ENCODE results near the gene IZUMO1. TPM values are rescaled to one million over a fixed set of nuclear protein-coding genes. Genes with fewer than 3 reads are reported as not detected.

The IZUMO1 gene
- polyA plus RNA-seq, 1 donor (not counting 4 experiments of a cell fraction or from before 2014, with no cell fraction given) = 0.63 TPM

- Histone ChIP-seq H2AFZ (ENCODE audit: control insufficient read depth, low read length) (no peak within 1 kb of the TSS), H3K79me2 (ENCODE audit: control insufficient read depth, insufficient read depth, low read length) (peaks cover 13% of the 10 kb centered on the region), H3K36me3 (ENCODE audit: control insufficient read depth in 2 of 2, extremely low read depth in 1 of 2, insufficient read depth in 2 of 2, low read length in 2 of 2) (peaks cover 2 to 7% of the 10 kb centered on the region in 2 experiments), H3K9me1 (ENCODE audit: control insufficient read depth, extremely low read depth, insufficient read depth, low read length) (peaks cover 4% of the 10 kb centered on the region), H3K4me2 (ENCODE audit: control insufficient read depth, extremely low read depth, insufficient read depth, low read depth, low read length) (no peak within 1 kb of the TSS), H4K20me1 (ENCODE audit: control insufficient read depth, extremely low read depth, insufficient read depth, low read length) (no peaks in the 10 kb centered on the region), H3K4me3 (ENCODE audit: control insufficient read depth in 2 of 3, extremely low read depth in 1 of 3, insufficient read depth in 2 of 3, low read depth in 1 of 3, low read length in 3 of 3) (no peak within 1 kb of the TSS), H3K27me3 (ENCODE audit: control insufficient read depth, extremely low read depth, insufficient read depth, low read length) (no peaks in the 10 kb centered on the region), H3K9me3 (ENCODE audit: control insufficient read depth, low read depth, low read length) (no peaks in the 10 kb centered on the region), H3K9ac (ENCODE audit: control insufficient read depth, extremely low read depth, insufficient read depth, low read length) (no peak within 1 kb of the TSS), H3K4me1 (ENCODE audit: control insufficient read depth, extremely low read depth, insufficient read depth, low read length) (peaks cover 9% of the 10 kb centered on the region), H3K27ac (ENCODE audit: control insufficient read depth, insufficient read depth, low read length) (no peak within 1 kb of the TSS)
- dilution Hi-C loops (cut with MboI; ENCODE audit: extremely low pct_ligation_motif_present, low sequenced_read_pairs) = no loop called here
- DNase-seq (ENCODE audit: low read depth, low spot score) (no peak), FAIRE-seq (no peak)
- no peak for TF ChIP-seq CTCF (optimal IDR thresholded peaks at IDR 0.05 in 1 of 3, IDR thresholded peaks at IDR 0.05 in 1 of 3, conservative IDR thresholded peaks at IDR 0.05 in 1 of 3; ENCODE audit: extremely low read depth in 1 of 3, insufficient read depth in 2 of 3, low read length in 3 of 3)
- TF ChIP-seq EZH2 (IDR thresholded peaks at IDR 0.05; ENCODE audit: low read length) = no peak
Measured at GRCh38 chr19:48755084-48755641, 8.5 kb upstream of the IZUMO1 start, which contains the start of gene FGF21. FGF21 (plus strand) TSS chr19:48755524; CDS start chr19:48756237, 713 bp downstream.

GRCh38 chr19:48752496-48753365 is 6.0 kb upstream of the IZUMO1 start, which contains the start of gene FUT1:
FUT1 (minus strand) TSS chr19:48752641; CDS start chr19:48751281, 1,360 bp downstream.
- peak; percentile 48 for DNase-seq (ENCODE audit: low read depth, low spot score)
- Histone ChIP-seq H3K9me3 (ENCODE audit: control insufficient read depth, low read depth, low read length) (no peaks in the 10 kb centered on the region), H3K9me1 (ENCODE audit: control insufficient read depth, extremely low read depth, insufficient read depth, low read length) (peaks cover 4% of the 10 kb centered on the region), H3K4me1 (ENCODE audit: control insufficient read depth, extremely low read depth, insufficient read depth, low read length) (peaks cover 9% of the 10 kb centered on the region), H3K4me2 (ENCODE audit: control insufficient read depth, extremely low read depth, insufficient read depth, low read depth, low read length) (peak within 1 kb of the TSS; percentile 57), H3K79me2 (ENCODE audit: control insufficient read depth, insufficient read depth, low read length) (peaks cover 21% of the 10 kb centered on the region), H3K9ac (ENCODE audit: control insufficient read depth, extremely low read depth, insufficient read depth, low read length) (peak within 1 kb of the TSS; percentile 78), H2AFZ (ENCODE audit: control insufficient read depth, low read length) (peak within 1 kb of the TSS; percentile 80), H3K4me3 (ENCODE audit: control insufficient read depth in 2 of 3, extremely low read depth in 1 of 3, insufficient read depth in 2 of 3, low read depth in 1 of 3, low read length in 3 of 3) (peak within 1 kb of the TSS; percentile 59 to 72 (median 69)), H3K27me3 (ENCODE audit: control insufficient read depth, extremely low read depth, insufficient read depth, low read length) (no peaks in the 10 kb centered on the region), H4K20me1 (ENCODE audit: control insufficient read depth, extremely low read depth, insufficient read depth, low read length) (no peaks in the 10 kb centered on the region), H3K27ac (ENCODE audit: control insufficient read depth, insufficient read depth, low read length) (peak within 1 kb of the TSS; percentile 59), H3K36me3 (ENCODE audit: control insufficient read depth in 2 of 2, extremely low read depth in 1 of 2, insufficient read depth in 2 of 2, low read length in 2 of 2) (peaks cover 13 to 16% of the 10 kb centered on the region in 2 experiments)
- peak; percentile 76 for FAIRE-seq
- dilution Hi-C loops (cut with MboI; ENCODE audit: extremely low pct_ligation_motif_present, low sequenced_read_pairs) = no loop called here
- TF ChIP-seq CTCF (optimal IDR thresholded peaks at IDR 0.05 in 1 of 3, IDR thresholded peaks at IDR 0.05 in 1 of 3, conservative IDR thresholded peaks at IDR 0.05 in 1 of 3; ENCODE audit: extremely low read depth in 1 of 3, insufficient read depth in 2 of 3, low read length in 3 of 3) = peak in 2 of 3 experiments; percentile 18 to 25
- TF ChIP-seq EZH2 (IDR thresholded peaks at IDR 0.05; ENCODE audit: low read length) = no peak
